Gastroesophageal sphincter (tissue), 3 donors: Measurements from ENCODE around the gene MPRIP.

Experiments
- CTCF ChIP-seq, 4 experiments: fragments of 200-600 bp in 2 of 4; fragments of 450-650 bp in 2 of 4; sonication (generic) in 1 of 4; IDR thresholded peaks; one replicate each; pipeline ENCODE4 v1.5.1; 2017 to 2019; ENCODE audit warnings: antibody characterized with exemption in 4 of 4, mild to moderate bottlenecking in 2 of 4, moderate library complexity in 2 of 4
- EP300 ChIP-seq: sonication (generic); formaldehyde crosslinking; IDR thresholded peaks from one replicate; pipeline ENCODE4 v1.6.1; 2017; ENCODE audit warnings: antibody characterized with exemption, mild to moderate bottlenecking
- POLR2A ChIP-seq, 2 donors: fragments of 450-650 bp; IDR thresholded peaks; one replicate each; pipeline ENCODE4 v1.6.1; 2017; ENCODE audit warnings: antibody characterized with exemption in 2 of 2, mild to moderate bottlenecking in 2 of 2, moderate library complexity in 1 of 2
- POLR2AphosphoS5 ChIP-seq: sonication (generic); formaldehyde crosslinking; IDR thresholded peaks from one replicate; pipeline ENCODE4 v1.6.1; 2017; ENCODE audit warnings: antibody characterized with exemption

GRCh38 chr17:17170346-17170985 is 128.2 kb downstream of the MPRIP start:
- TF ChIP-seq POLR2AphosphoS5 (no peak), EP300 (no peak), CTCF (IDR thresholded peaks at IDR 0.05) (no peak), POLR2A (IDR thresholded peaks at IDR 0.05) (no peak)
